HG03196 (cell line): Measurements from ENCODE around the gene FH.

Experiments
- ATAC-seq: cut with Tn5 transposase; IDR thresholded peaks from one replicate; pipeline ENCODE4 v1.9.1; 2021; ENCODE audit not compliant: unreplicated experiment

FH gene

DNA sequence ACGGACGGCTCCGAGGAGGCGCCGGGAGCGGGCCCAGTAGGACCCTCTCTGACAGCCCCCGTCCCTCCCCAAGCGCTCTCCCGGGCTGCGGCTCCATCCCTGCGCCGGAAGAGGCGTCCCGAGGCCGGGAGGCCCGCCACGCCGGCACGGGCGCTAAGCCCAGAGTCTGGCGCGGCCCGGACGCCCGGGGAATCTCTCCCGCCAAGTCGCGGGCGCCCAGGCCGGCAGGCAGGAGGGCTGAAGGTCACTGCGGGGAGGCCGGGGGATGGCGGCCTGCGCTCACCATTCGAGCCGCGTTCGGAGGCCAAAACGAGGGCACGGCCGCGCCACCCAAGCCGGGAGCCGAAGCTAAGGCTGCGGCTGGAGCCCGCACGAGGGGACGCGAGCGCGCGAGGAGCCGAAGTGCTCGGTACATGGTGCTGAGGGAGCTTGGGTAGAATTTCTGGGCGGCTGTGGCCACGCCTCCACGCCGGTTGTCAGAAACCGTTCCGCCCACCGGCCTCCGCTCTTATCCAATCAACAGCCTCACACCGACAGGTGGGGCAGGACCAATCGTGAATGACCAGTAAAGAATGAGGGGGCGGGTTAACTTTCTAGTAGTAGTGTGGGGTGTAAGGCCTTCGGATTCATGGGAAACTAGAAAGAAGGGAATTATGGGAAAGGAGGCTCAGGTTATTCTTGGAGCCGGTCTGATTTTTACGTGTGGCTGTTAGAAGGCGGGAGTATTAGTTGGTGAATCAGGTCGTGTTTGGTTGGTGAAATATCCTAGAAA, at the start of gene FH:
Gene FH, minus strand, starts transcription at position 448 of the 772 bp plus-strand sequence. Its CDS starts 33 bp downstream, at position 415.
- peak; percentile 99 for ATAC-seq

DNA sequence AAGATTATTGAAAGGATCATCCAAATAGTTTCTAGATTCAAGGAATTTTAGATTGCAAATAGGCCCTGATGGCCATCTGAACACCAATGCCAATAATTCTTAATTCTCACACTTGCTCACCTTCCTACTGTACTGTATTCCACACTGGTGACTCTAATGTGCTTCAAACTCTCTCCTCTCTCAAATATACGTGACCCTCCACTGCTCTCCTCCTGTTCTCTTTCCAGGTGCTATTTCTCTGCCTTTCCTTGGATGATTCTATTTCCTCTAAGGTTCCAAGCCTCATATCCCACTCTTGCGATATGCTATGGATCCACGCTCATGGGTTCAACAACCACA, 41.3 kb upstream of the FH start:
- no peak for ATAC-seq

DNA sequence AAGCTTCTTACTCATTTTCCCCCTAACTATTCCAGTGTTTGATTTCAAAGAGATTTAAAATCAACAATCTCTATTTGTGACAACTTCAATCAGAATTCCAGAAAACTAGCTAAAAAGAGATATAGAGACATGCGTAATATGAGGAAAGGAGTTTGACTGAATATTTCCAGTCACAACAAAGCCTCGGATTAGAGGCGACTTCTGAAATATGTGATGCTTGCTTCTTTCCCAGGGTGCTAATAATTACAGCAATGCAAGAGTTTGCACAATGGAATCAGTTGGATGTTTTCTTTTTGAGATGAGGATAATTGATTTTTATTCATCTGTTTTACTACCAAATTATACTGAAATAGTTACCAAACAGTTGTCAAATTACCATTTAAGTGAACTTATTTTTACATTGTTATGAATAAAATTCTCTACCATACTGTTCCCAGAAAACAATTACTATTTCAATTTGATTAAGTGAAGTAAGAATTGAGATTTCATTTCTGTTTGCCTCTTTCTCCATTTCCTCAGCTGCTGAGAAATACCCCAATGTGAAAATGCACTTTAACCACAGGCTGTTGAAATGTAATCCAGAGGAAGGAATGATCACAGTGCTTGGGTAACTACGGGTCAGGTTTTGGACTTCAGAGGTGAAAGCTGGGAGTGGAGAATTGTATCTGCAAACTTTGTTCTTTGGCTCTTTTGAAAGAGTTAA, 40.7 kb upstream of the FH start:
- ATAC-seq = no peak

DNA sequence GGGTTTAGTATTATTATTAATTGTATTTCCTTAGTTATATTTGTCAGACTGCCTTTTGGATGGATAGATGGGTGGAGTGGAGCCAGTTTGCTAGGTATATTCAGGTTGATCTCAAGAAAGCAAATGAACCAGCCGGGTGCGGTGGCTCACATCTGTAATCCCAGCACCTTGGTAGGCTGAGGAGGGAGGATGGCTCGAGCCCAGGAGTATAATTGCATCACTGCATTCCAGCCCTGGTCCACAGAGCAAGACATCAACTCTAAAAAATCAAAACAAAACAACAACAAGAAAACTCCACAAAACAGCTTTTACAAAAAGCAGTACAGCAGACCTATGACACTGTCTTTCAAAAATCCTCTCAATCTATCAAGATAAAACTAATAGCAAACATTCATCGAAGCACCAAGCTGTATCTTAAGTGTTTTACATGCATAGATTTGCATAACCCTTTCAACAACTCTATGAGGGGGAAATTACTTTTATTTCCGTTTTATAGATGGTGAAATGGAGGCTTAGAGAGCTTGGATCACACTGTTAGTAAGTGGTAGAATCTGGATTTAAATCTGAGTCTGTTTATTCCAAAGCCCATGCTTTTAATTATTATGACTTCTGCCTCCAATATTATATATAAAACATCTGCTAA, 38.1 kb upstream of the FH start:
- ATAC-seq = no peak

DNA sequence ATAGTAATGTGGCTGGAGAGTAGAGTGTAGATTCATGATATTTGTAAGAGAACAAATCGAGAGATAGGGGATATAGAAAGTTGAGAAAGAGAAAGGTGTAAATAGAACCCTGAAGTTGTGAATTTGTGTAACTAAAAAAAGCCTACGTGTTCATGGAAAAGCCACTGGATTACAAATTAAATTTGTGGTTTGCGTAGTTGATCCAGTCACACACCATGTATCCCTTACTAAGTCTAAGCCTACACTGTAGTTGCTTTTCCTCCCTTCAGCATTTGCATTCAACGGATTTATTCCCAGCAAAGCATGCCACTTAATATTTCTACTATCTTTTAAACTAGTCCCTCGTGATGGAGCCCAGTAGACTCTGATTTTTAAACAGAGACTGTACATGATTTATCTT, 37.5 kb upstream of the FH start:
- ATAC-seq = no peak

DNA sequence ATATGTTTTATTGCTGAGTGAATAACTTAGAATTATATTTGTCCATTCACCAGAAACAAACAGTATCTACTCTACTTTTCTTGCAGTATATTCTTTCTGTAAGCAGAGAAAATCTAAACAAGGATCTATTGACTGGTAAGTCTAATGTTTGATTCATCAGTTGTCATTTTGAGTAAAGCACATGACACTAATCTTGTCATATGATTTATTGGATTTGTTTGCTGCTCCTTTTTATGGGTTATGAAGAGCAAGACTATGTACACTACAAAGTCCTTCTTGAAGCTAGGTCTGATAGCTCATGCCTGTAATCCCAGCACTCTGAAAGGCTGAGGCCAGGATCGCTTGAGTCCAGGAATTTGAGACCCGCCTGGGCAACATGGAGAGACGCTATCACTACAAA, 36.0 kb upstream of the FH start:
- ATAC-seq = no peak

DNA sequence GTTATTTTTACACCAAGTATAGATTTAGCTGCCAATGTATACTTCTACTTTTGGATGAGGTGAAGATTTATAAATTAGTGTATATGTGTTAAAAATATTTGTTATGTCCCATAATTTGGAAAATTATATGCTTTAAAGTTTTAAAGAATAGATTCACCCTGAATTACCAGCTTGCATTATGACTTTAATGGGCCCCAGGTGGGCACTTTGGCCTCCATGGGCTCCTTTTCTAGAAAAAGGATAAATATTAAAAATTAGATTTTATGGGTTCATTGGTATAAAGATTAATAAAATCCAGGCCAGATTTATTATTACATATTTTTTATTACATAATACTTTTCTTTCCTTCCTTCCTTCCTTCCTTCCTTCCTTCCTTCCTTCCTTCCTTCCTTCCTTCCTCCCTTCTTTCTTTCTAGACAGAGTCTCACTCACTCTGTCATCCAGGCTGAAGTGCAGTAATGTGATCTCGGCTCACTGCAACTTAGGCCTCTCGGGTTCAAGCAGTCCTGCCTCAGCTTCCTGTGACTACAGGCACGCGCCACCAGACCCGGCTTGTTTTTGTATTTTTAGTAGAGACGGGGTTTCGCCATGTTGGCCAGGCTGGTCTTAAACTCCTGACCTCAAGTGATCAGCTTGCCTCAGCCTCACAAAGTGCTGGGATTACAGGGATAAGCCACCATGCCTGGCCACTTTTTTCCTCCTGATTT, 34.5 kb upstream of the FH start:
- ATAC-seq = no peak

DNA sequence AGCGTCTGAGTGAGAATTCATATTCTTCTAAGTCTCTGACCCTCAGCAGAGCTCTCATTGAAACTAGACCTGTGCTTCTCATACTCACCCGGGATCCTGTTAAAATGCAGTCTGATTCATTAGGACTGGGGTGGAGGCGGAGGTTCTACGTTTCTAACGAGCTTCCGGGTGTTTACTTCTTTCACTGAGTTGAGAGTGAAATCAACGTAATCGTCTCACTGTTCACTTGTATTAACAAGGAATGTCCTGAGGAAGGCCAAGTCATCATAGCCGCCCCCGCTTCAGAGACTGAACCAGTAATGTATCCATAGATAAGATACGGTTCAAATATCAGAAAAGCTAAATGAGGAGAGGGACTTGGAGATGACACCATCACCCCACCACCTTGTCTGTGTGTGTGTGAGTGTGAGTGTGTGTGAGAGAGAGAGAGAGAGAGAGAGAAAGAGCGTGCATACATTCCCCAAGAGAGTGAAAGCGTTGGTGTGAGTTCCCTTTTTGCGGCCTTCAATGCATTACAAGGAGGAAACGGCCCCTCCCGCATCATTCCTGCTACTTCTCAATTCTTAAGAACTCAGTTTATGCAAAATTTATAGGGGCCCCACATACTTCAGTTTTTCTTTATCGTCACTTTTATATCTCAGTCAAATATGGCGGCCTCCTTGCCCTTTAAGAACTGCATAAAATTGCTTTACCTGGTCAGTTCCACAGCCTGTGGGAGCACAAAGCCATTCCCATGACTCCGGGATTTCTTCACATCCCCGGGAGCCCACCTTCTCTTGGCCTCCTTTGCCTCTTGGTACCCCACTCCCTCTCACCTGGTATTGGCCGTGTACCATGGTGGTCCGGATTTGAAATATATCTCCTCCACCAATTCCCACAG, 32.4 kb upstream of the FH start:
- ATAC-seq = peak; percentile 79

DNA sequence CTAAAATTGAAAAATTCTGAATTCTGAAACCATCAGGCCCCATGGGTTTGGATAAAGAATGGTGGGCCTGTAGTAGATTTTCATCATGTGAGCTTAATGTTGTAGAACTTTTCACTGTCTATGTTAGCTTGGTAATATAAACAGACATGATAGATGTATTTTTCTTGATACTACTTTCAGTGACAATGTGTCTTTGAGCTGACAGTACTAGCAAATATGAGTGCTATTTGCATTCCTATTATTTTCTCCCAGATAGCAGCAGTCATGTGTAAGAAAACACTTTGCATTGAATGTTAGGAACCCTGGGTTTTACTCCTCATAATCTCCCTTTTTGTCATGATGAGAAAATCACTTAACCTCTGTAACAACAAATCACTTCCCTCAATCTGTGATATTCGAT, 30.8 kb upstream of the FH start:
- ATAC-seq = no peak

DNA sequence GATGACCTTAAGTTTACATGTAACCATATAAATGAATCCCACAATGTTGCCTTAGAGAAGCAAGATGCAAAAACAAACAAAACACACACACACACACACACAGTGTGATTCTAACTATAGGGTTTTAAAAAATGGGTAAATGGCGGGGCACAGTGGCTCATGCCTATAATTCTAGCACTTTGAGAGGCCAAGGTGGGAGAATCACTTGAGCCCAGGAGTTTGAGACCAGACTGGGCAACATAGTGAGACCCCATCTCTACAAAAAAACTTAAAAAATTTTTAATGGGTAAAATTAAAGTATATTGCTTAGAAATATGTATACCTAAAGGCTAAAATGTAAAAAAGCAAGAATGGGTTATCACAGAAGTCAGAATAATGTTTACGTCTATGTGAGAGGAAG, 28.5 kb upstream of the FH start:
- ATAC-seq = no peak

DNA sequence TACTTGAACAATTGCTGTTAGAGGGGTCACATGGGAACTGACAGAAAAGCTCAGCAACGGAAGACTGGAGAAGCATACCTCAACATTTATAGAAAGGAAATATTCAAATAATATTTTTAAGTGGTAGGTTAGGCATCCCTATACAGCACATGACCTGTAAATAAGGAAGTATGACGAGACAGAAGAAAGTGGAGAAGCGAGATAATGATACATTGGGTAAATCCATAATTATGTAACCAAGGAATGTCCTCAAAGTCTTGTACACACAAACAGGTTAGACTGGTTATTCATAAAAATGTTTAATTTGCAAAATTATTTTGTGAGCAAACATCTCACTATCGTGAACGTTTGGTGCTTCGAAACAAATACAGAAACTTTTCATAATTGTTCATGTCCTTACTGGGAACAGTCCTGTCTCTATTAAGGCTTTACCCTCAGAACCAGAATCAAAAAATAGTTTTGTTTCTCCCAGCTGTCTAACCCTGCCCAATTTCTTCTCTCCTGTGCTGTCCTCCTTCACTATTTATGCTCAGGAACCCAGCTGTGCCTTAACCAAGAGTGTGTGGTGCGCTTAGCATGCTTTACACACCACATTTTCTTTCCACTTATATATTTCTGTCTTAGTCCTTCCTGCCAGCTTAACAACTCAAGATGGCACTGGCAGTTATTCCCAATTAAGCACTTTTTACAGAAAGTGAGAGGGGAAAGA, 22.8 kb upstream of the FH start:
- no peak for ATAC-seq

DNA sequence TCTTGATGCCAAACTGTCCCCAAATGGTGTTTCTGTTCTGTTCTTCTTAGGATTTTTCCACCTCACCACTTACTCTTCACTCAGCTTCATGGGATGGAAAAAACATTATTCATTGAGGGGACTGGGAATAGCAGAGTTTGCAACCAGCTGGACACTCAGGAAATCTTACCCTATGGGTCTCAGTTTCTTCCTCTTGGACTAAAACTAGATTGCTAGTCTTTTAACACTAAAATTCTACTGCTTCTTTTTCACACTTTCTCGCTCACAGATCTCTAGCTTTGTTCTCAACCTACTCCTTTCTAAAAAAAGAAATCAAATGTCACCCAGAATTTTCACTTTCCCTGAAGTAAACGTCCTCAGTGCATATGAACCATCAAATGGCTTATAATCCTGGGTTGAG, 17.4 kb upstream of the FH start:
- no peak for ATAC-seq

DNA sequence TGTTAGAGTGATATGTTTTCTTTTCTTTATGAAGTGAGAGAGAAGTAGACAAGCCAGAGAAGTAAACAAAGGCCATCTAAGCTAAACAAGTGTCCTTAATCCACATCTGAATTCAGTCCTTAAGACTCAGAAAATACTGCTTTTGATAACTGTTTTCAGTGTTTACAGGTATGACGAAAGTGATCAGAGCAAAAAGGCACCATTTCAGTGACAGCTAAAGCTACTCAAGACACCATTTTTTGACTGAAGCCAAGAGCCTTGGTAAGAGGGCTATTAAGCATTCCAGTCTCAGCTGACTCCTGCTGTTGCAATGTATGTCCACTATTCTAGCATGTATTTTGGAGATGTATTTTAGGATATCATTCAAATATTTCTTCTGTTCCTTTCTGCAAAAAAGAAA, 16.7 kb upstream of the FH start:
- no peak for ATAC-seq

DNA sequence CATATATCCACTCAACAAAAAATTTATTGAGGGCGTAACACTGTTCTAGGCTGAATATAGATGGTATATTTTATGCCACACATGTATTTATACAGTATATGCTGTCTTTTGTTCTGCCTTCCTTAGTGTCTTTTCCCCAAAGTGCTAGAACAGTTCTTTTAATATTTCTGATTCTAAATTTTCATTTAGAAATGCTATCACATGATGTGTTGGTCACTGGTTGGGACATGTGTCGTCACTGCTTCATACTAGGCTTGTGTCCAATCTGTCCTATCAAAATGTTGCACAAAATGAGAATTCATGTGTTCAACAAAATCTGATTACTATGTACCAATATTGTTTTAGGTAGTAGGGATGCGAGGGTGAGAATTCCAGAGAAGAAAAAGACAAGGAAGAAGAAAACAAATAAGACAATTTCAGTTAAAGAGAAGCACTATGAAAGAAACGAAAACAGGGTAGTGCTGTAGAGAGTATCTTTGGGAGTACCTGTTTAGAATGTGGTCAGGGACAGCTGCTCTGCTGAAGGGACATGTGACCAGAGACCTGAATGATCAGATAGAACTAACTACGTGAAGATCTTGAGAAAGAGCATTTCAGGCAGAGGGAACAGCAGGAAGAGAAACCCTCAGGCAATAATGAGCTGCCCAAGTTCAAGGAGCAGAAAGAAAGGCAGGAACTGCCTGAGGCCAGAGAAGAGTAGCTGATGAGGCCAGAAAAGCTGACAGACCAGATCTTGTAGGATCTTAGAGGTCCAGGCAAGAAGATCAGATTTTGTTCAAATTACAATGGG, 14.0 kb upstream of the FH start:
- peak; percentile 34 for ATAC-seq

DNA sequence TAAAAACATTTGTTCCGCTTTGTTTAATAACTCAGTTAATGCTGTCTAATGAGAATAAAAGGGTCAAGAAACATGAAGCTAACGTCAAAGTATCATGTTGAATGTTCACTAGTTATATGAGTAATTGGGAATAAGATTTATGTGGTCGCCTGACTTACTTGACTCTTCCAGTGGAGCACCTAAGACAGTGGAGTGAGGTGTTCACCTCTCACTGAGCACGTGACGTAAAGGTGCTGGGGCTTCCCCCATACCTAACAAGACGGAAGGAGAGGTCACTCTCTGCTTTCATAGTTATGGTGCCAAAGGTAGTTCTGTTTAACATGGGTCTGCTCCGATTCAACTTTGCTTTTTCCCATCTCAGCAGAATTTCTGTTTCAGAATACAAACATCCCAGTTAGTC, 13.3 kb upstream of the FH start:
- ATAC-seq = peak; percentile 74

DNA sequence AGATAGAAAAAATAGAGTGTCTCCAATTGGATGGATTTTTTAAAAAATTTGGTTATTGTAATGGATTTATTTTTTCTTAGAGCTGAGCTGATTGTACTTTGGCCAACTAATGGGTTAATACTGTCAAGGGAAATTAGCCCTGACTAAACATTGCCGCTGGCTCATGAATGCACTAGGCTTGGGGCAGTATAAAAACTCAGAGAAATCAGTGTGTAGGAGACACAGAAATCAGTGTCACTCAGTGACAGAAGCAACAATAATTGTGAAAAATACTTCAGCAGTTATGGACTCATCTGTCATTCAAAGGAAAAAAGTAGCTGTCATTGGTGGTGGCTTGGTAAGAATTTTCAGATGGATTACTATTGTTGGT, 12.6 kb upstream of the FH start, which contains the start of gene KMO:
Gene KMO, plus strand, starts transcription at position 217 of the 370 bp plus-strand sequence. Its CDS starts 67 bp downstream, at position 284.
- ATAC-seq = peak; percentile 36

DNA sequence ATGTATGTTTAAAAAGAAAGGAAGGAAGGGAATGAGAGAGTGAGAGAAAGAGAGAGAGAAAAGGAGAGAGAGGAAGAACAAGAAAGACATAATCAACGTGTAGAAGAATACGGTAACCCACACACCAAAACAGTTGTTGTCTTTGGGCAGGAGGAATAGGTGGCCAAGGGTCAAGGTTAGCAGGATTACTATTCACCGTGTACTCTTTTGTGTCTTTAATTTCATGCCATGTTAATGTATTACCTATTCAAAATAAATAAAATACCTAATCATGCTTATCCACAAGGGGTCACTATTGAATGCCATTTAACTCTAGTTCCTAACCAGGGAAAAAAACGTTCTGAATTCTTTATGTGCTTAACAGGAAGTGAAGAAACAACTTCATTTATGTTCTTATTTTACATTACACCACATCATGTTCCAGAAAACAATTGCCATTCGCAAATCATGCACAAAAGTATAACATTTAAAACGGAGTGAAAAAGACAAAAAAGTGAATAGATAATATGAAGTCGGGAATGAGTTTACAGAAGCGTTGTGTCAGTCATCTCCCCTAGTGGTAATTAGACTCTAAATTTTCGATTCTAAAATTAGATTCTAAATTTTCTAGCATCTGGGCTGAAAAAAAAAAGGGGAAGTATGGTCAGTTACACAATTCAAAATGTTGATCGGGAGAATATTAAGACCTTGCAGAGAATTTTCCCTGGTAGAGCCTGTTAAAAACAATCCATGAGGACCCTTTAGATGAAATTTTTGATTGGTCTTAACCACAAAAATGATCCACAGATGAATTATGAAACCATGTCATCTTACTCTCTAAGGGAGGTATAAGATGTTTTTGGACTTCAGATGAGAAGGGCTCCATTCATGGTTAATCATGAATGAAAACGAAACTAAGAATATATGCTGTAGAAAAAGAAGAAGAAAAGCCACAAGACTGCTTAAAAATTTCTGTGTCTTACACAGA, 11.9 kb upstream of the FH start:
- ATAC-seq = peak; percentile 75

DNA sequence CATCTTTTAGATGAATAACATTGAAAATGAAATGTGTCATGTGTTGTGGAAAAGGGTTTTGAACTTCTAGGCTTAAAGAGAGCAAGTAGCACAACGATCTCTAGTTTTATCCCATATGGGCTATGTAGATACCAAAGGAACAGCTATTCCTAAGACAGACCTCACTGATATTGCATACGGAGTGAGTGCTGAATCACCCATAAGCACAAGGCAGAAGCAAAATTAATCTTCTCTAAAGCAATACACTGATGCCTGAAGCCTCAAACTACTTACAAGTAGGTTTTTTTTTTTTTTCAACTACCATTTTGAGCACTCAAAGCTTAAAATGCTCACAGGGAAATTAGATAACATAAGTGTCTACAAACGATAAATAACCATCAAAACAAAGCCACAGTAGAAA, 7.6 kb upstream of the FH start:
- no peak for ATAC-seq
